Measurements from ENCODE around the gene RUNDC3A.
"Not testable (repeated sequence)": the region's sequence is repeated elsewhere in the genome, so short reads cannot be mapped to it uniquely, and the experiment has no call there.

RUNDC3A gene

DNA sequence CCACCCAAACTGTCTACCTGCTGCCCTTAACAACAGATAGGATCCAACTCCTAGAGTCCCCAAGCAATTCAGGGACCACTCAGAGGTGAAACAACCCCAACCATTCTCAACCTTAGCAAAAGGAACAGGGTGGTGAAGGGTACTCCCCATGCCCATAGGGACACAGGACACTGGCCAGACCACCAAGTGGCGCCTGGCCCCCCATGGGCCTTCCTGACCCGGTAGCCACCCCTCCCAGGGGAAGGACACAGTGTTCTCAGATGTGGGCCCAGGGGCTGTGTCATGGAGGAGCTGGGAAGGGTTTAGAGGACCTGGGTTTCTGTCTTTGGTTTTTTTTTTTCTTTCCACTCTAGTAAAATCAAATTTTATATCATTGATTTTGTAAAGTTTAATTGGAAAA, 25.9 kb downstream of the RUNDC3A start:
- DNase-seq (ENCODE audit: low read depth): no peak
- TF ChIP-seq, protein P1, sequence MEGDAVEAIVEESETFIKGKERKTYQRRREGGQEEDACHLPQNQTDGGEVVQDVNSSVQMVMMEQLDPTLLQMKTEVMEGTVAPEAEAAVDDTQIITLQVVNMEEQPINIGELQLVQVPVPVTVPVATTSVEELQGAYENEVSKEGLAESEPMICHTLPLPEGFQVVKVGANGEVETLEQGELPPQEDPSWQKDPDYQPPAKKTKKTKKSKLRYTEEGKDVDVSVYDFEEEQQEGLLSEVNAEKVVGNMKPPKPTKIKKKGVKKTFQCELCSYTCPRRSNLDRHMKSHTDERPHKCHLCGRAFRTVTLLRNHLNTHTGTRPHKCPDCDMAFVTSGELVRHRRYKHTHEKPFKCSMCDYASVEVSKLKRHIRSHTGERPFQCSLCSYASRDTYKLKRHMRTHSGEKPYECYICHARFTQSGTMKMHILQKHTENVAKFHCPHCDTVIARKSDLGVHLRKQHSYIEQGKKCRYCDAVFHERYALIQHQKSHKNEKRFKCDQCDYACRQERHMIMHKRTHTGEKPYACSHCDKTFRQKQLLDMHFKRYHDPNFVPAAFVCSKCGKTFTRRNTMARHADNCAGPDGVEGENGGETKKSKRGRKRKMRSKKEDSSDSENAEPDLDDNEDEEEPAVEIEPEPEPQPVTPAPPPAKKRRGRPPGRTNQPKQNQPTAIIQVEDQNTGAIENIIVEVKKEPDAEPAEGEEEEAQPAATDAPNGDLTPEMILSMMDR (conservative IDR thresholded peaks at IDR 0.05; ENCODE audit: low read depth, low read length): no peak
- H3K4me3 ChIP-seq (ENCODE audit: low read depth, low read length): no peak overlapping the region

DNA sequence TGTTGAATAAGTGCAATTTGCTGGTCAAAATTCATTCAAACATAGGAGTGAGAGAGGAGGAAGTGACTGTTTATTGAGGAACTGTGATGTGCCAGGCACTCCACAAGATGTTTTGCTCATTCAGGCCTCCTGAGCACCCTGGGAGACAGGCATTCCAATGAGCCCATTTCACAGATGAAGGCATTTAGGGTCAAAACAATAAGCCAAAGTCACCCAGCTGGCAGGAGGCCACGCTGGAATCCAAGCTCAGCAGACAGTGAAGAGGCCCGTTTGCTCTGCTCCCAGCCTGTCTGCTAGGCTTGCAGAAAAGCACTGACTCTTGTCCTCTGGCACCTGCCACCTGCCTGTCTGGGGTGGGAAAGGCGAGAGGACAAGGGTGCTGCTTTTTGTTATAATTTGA, 26.3 kb downstream of the RUNDC3A start:
- TF ChIP-seq, protein P1 (conservative IDR thresholded peaks at IDR 0.05; ENCODE audit: low read depth, low read length): no peak
- DNase-seq (ENCODE audit: low read depth): peak; percentile 44
- H3K4me3 ChIP-seq (ENCODE audit: low read depth, low read length): no peak overlapping the region

DNA sequence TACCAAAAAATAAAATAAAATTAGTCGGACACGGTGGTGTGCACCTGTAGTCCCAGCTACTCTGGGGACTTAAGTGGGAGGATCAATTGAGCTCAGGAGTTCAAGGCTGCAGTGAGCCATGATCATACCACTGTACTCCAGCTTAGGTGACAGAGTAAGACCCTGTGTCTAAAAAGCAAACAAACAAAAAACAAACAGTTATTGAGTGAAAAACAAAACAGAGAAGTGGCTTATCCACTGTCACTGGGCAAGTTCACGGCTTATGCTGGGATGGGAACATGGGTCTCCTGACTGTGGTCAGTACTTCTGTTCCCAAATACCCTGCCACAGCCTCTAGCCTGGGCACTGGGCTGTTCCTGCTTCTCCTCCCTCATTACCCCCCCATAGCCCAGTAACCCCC, 27.2 kb downstream of the RUNDC3A start:
- TF ChIP-seq, protein P1 (conservative IDR thresholded peaks at IDR 0.05; ENCODE audit: low read depth, low read length): no peak

DNA sequence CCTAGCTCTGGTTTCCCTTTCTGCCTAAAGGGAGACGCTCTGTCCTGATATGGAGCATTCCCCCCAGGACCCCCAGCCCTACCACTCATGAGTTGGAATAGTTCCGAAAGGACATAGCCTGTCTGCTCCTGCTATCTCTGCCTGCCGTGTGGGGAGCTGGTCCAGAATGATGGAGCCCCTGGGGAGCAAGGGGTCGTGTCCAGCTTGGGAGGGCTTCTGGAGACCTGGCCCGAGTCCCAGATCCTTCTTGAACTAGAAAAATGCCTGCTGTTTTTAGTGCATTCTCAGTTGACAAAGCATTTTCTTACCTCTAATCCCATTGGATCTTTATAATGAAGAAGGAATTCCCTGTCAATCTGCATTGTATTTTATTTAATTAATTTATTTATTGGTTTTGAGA, 27.6 kb downstream of the RUNDC3A start:
- TF ChIP-seq, protein P1 (conservative IDR thresholded peaks at IDR 0.05; ENCODE audit: low read depth, low read length): no peak
- no peak overlapping the region for H3K4me3 ChIP-seq (ENCODE audit: low read depth, low read length)

More for the DNA sequence above, 27.2 kb downstream of the RUNDC3A start:
- DNase-seq (ENCODE audit: low read depth): no peak
- no peak overlapping the region for H3K4me3 ChIP-seq (ENCODE audit: low read depth, low read length)

DNA sequence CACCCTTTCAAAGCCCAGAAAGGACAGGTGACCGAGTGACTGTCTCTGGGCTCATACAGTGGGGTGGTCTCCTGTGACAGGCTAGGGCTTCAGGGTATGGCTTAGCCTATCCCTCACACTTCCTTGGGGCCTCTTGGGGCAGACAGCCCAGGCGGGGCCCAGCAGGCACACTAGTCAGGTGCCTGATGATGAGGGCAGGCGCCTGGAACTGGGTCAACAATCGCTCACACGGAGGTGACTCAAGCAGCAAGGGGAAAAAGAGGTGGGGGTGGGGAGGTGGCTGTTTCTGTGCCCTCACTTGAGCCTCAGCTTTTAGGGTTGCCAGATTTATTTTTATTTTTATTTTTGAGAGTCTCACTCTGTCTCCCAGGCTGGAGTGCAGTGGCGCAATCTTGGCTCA, 30.3 kb downstream of the RUNDC3A start:
- H3K4me3 ChIP-seq (ENCODE audit: low read depth, low read length): no peak overlapping the region
- TF ChIP-seq, protein P1 (conservative IDR thresholded peaks at IDR 0.05; ENCODE audit: low read depth, low read length): no peak
- peak; percentile 30 for DNase-seq (ENCODE audit: low read depth)

More for the DNA sequence above, 27.6 kb downstream of the RUNDC3A start:
- DNase-seq (ENCODE audit: low read depth): no peak

DNA sequence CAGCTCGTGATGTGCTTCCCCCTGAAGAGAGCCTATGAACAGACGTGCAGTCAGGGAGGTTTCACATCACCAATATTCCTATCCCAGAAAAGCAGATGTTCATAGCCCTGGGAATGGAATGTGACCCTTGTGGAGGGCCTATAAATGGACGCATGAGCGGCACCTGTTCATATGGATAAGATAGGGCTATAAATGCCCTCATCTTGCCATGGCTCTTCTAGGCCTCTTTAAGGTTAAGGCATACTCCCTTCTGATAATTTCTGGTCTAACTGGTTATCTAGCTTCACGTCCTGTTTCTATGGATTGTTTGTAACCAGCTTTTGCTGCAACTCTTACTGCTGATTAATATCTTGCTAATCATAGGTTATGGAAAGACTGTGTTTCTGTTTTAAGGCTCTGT, 32.2 kb downstream of the RUNDC3A start:
- DNase-seq (ENCODE audit: low read depth); H3K4me3 ChIP-seq (ENCODE audit: low read depth, low read length): not testable (repeated sequence)

DNA sequence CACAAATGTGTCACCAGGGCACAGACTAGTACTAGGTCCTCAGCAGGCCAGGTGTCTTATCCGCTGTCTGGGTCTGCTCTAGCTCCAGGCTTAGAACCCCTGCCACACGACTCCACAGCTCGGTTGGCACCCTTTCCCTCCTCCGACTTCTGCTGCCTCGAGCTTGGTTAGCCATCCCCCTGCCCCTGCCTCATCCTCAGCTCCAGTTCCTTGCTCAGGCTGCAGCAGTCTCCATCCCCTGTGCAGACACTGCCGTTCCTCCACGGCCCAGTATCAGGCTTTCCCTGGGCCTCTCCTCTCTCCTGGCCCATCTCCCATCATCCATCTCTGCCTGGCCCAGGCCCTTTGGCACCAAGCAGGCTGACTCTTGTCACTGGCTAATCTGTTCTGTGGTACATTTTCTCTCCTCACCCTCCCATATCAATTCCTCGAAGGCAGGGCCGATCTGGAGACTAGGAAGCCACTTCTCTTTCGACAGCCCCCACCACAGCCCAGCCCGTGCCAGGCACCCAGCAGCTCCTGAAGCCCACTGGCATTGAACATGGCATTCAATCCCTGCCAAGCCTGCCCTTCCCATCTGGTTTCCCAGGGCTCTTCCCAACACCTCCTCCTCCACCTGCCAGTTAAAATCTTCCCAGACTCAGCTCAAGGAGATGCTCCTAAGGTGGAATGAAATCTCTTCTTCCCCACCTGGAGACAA, 35.3 kb downstream of the RUNDC3A start:
- TF ChIP-seq, protein P1 (conservative IDR thresholded peaks at IDR 0.05; ENCODE audit: low read depth, low read length): no peak
- no peak for DNase-seq (ENCODE audit: low read depth)
- no peak overlapping the region for H3K4me3 ChIP-seq (ENCODE audit: low read depth, low read length)

Measured in choroid plexus epithelial cell (primary cell).